Stimulated activated CD8-positive, alpha-beta memory T cell treated with anti-CD3 and anti-CD28 coated beads, Interleukin-15, amount 100 ng/mL, for 48 hours (primary cell): ENCODE measurements around the gene HSPA12B.

ENCODE experiments used
- DNase-seq, 2 donors: peaks; one replicate each; pipeline ENCODE4 v3.0.0-alpha.2; 2020; ENCODE audit warnings: low read depth in 2 of 2

Gene HSPA12B

GRCh38 chr20:3728876-3729275, 3.6 kb upstream of the HSPA12B start:
- DNase-seq, result no peak

- DNase-seq, result no peak
These were observed 3.1 kb upstream of the HSPA12B start for GRCh38 chr20:3729378-3729777.

GRCh38 chr20:3729811-3730540, 2.5 kb upstream of the HSPA12B start:
- no peak for DNase-seq

GRCh38 chr20:3730803-3731672, 1.4 kb upstream of the HSPA12B start:
- DNase-seq, result no peak

- DNase-seq, result no peak
These were observed 550 bp upstream of the HSPA12B start for GRCh38 chr20:3731944-3732326.

- no peak for DNase-seq
These were observed 872 bp downstream of the HSPA12B start for GRCh38 chr20:3733119-3733995.

GRCh38 chr20:3734111-3734843, 1.8 kb downstream of the HSPA12B start:
- DNase-seq, result no peak

- no peak for DNase-seq
These were observed 3.3 kb downstream of the HSPA12B start for GRCh38 chr20:3735768-3736167.

GRCh38 chr20:3738111-3739053, 5.9 kb downstream of the HSPA12B start:
- no peak for DNase-seq

- no peak for DNase-seq
These were observed 6.8 kb downstream of the HSPA12B start for GRCh38 chr20:3739054-3739925.

GRCh38 chr20:3739926-3740451, 7.5 kb downstream of the HSPA12B start:
- no peak for DNase-seq

- DNase-seq, result no peak
These were observed 8.3 kb downstream of the HSPA12B start for GRCh38 chr20:3740615-3741301.

GRCh38 chr20:3741836-3742458, 9.5 kb downstream of the HSPA12B start:
- no peak for DNase-seq

- no peak for DNase-seq
These were observed 10.8 kb downstream of the HSPA12B start for GRCh38 chr20:3743251-3743650.

- no peak for DNase-seq
These were observed 11.6 kb downstream of the HSPA12B start for GRCh38 chr20:3744037-3744436.

GRCh38 chr20:3744806-3745685, 12.6 kb downstream of the HSPA12B start:
- peak; percentile 45 to 55 for DNase-seq

GRCh38 chr20:3745686-3746173, 13.2 kb downstream of the HSPA12B start:
- no peak for DNase-seq
